ENCODE measurements around the gene SKAP2. TPM values are rescaled to one million over a fixed set of nuclear protein-coding genes. Genes with fewer than 3 reads are reported as not detected.

The SKAP2 gene
- total RNA-seq, 4 donors from 2014 or later, result 8.2 to 26.1 (median 11.8) TPM

DNA sequence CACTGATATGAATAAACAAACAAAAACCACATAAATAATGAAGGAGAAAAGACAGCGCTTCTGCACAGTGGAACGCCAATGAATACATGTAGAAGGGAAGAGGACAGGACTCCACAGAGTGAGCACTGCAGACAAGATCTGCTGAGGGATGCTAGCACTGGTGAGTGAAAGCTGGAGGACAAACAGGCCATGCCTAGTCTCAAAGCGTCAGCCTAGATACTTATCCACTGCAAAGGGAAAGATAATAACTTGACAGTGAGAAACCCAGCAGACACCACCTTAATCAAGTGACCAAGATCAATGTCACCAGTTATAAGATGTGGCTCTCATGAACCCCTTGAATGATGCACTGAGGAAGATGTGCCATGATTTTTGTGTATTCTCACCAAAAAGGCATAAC lies 227.6 kb downstream of the SKAP2 start:
- intact Hi-C loops (cut with DNase I), result no loop called here
- Histone ChIP-seq H3K27ac (no peak overlapping the region), H3K27me3 (no peaks in the 10 kb centered on the region), H3K9me3 (no peaks in the 10 kb centered on the region), H3K4me3 (replicated peaks in 1 of 3) (no peak overlapping the region), H3K36me3 (no peaks in the 10 kb centered on the region), H3K4me1 (no peaks in the 10 kb centered on the region)
- no peak for DNase-seq
- TF ChIP-seq POLR2A (IDR thresholded peaks at IDR 0.05), result no peak
- TF ChIP-seq, protein P1, sequence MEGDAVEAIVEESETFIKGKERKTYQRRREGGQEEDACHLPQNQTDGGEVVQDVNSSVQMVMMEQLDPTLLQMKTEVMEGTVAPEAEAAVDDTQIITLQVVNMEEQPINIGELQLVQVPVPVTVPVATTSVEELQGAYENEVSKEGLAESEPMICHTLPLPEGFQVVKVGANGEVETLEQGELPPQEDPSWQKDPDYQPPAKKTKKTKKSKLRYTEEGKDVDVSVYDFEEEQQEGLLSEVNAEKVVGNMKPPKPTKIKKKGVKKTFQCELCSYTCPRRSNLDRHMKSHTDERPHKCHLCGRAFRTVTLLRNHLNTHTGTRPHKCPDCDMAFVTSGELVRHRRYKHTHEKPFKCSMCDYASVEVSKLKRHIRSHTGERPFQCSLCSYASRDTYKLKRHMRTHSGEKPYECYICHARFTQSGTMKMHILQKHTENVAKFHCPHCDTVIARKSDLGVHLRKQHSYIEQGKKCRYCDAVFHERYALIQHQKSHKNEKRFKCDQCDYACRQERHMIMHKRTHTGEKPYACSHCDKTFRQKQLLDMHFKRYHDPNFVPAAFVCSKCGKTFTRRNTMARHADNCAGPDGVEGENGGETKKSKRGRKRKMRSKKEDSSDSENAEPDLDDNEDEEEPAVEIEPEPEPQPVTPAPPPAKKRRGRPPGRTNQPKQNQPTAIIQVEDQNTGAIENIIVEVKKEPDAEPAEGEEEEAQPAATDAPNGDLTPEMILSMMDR (IDR thresholded peaks at IDR 0.05), result no peak
- 85 to 90% methylated on average over 3 of the region's 3 CpGs for WGBS, 2 donors

DNA sequence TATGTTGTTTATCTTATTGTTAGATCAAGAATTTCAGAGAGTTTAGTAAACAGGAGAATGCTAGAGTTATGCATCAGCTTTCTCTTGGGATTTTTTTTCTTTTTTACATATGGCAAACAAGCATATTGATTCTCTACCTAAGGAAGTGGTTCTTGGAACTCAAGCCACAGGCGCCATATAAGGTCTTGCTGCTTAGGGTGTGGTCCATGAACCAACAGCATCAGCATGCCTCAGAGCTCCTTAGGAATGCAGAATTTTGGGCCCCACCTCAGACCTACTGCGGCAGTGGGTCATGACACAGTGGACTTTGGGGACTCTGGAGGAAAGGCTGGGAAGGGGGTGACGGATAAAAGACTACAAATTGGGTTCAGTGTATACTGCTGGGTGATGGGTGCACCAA lies 230.8 kb downstream of the SKAP2 start:
- TF ChIP-seq, protein P1 (IDR thresholded peaks at IDR 0.05), result no peak
- no peak for TF ChIP-seq POLR2A (IDR thresholded peaks at IDR 0.05)
- intact Hi-C loops (cut with DNase I), result no loop called here
- no peaks in the 10 kb centered on the region for H3K4me1 ChIP-seq
- no peaks in the 10 kb centered on the region for H3K36me3 ChIP-seq
- no peak overlapping the region for H3K27ac ChIP-seq
- no peaks in the 10 kb centered on the region for H3K9me3 ChIP-seq
- H3K4me3 ChIP-seq (replicated peaks in 1 of 3), result no peak overlapping the region
- DNase-seq, result no peak
- WGBS, 2 donors, result 92 to 93% methylated on average over 3 of the region's 3 CpGs
- no peaks in the 10 kb centered on the region for H3K27me3 ChIP-seq

DNA sequence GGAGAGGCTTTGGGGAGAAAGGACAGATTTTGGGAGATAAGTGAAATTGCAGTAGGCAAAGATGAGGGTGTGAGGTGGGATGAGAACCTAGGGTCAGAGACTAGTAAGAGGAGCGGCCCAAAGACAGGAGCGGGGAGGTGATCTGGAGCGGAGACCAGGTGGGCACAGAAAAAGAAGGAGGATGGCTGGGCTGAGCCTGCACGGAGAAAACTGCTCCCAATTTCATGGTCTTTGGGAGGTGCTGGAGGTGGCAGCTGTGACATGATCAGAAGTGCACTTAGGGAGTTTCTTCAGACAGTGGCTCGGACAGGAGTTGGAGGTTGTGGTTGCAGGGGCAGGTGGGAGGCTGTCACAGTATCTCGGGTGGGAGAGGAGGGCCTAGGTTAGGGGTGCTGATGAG lies 232.8 kb downstream of the SKAP2 start:
- H3K4me3 ChIP-seq (replicated peaks in 1 of 3), result no peak overlapping the region
- intact Hi-C loops (cut with DNase I), result no loop called here
- H3K27ac ChIP-seq, result no peak overlapping the region
- H3K36me3 ChIP-seq, result no peaks in the 10 kb centered on the region
- H3K4me1 ChIP-seq, result no peaks in the 10 kb centered on the region
- 92% methylated on average over 6 of the region's 6 CpGs for WGBS, 2 donors
- H3K27me3 ChIP-seq, result no peaks in the 10 kb centered on the region
- H3K9me3 ChIP-seq, result no peaks in the 10 kb centered on the region
- DNase-seq, result no peak
- TF ChIP-seq, protein P1 (IDR thresholded peaks at IDR 0.05), result no peak
- TF ChIP-seq POLR2A (IDR thresholded peaks at IDR 0.05), result no peak

DNA sequence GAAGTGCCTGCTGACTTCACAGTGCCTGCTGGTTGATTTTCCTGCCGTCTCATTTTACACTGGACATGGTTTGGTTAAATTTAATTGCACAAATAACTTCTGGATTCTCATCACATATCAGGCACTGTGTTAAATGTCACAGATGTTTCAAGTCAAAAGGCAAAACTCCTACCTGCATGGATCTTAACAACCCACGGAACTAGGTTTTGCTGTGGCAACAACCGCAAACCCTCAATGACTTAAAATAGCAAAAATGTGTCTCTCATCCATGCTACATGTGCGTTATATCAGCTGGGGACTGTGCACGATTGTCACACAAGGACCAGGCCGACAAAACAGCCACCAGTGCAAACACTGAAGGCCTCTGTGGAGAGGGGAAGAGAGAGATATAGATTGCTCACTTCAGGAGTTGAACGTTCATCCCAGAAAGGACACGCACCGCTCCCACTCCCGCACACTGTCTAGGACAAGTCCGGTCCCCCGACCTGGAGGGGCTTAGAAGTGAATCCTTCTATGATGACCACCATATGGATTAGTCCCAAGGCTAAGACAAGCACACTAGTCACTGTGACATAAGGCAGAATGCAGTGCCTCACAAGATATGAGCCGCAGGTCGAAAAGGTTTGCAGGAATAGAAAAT lies 233.3 kb downstream of the SKAP2 start:
- H3K4me3 ChIP-seq (replicated peaks in 1 of 3), result no peak overlapping the region
- no peaks in the 10 kb centered on the region for H3K36me3 ChIP-seq
- WGBS, 2 donors, result 80 to 83% methylated on average over 14 of the region's 14 CpGs
- no peaks in the 10 kb centered on the region for H3K9me3 ChIP-seq
- H3K27me3 ChIP-seq, result no peaks in the 10 kb centered on the region
- no peak overlapping the region for H3K27ac ChIP-seq
- no peak for TF ChIP-seq POLR2A (IDR thresholded peaks at IDR 0.05)
- TF ChIP-seq, protein P1 (IDR thresholded peaks at IDR 0.05), result no peak
- DNase-seq, result no peak
- no peaks in the 10 kb centered on the region for H3K4me1 ChIP-seq
- intact Hi-C loops (cut with DNase I), result no loop called here

DNA sequence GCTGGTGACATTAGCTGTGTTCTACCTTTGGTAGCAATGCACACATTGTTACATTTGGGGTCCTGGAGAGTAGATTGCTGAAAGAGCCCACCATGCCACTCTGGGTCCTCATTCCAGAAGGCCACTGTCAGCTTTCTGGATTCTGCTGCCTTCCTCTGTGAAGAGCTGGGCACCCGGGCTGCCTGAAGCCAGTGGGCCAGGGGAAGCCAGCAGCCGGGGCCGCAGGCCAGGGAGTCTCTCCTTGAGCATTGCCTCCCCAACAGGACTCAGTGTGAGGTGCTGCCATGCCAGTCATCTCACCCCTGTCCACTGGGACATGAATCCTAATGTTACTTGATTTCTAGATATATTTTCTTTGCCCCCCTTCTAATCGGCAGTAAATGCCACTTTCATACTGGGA lies 234.0 kb downstream of the SKAP2 start:
- H3K27ac ChIP-seq, result no peak overlapping the region
- no peaks in the 10 kb centered on the region for H3K36me3 ChIP-seq
- 87 to 98% methylated on average over 4 of the region's 4 CpGs for WGBS, 2 donors
- DNase-seq, result no peak
- H3K27me3 ChIP-seq, result no peaks in the 10 kb centered on the region
- intact Hi-C loops (cut with DNase I), result no loop called here
- no peak overlapping the region for H3K4me3 ChIP-seq (replicated peaks in 1 of 3)
- H3K9me3 ChIP-seq, result no peaks in the 10 kb centered on the region
- TF ChIP-seq, protein P1 (IDR thresholded peaks at IDR 0.05), result no peak
- TF ChIP-seq POLR2A (IDR thresholded peaks at IDR 0.05), result no peak
- no peaks in the 10 kb centered on the region for H3K4me1 ChIP-seq

Measured in thyroid gland (tissue), 4 donors.